Right cardiac atrium (tissue), 5 donors: ENCODE results near the gene ZC3H4. TPM values are rescaled to one million over a fixed set of nuclear protein-coding genes. Genes with fewer than 3 reads are reported as not detected.

Experiments
- ATAC-seq, 2 donors: fragments of 200-7000 bp; cut with Tn5 transposase; one replicate each; pipeline versions ENCODE4 v1.8.0 to v1.9.1; 2020; ENCODE audit warnings: moderate library complexity in 2 of 2, mild to moderate bottlenecking in 1 of 2
- DNase-seq, 3 donors: peaks; one replicate each; pipeline ENCODE4 v3.0.0-alpha.2; 2020
- H3K27ac ChIP-seq: one replicate; pipeline ENCODE4 v1.5.1; 2013; ENCODE audit warnings: mild to moderate bottlenecking, low read length, control low read depth, moderate library complexity
- H3K27me3 ChIP-seq: one replicate; pipeline ENCODE4 v1.6.1; 2013; ENCODE audit not compliant: control insufficient read depth, insufficient read depth
- H3K4me1 ChIP-seq: one replicate; pipeline ENCODE4 v1.6.1; 2013; ENCODE audit warnings: low read length; ENCODE audit not compliant: control insufficient read depth, insufficient read depth
- H3K4me3 ChIP-seq: one replicate; pipeline ENCODE4 v1.5.1; 2013; ENCODE audit warnings: low read length, control low read depth
- H3K9me3 ChIP-seq: one replicate; pipeline ENCODE4 v1.6.1; 2013; ENCODE audit warnings: low read length; ENCODE audit not compliant: control insufficient read depth
- WGBS: extraction: QIAGEN DNeasy Blood & Tissue Kit; methylation state at CpG from one replicate; pipeline ENCODE4 v1.1.7; 2013; 5-methylcytosine and 5-hydroxymethylcytosine counted together
- intact Hi-C, 4 donors: fragments of 100-400 bp; cut with DNase I; formaldehyde crosslinking; loops; one replicate each; pipeline versions ENCODE4 v1.11.0 to v1.14.0; 2022 to 2023
- polyA plus RNA-seq: library from polyadenylated mRNA; stranded (reverse); fragments of 200-250 nt; gene quantifications from one replicate; pipeline ENCODE4 v1.2.3, GENCODE V29; 2013
- total RNA-seq, 4 donors: library from RNA; stranded (reverse); fragmentation: NEBNext Ultra II Directional; extraction: Animal tissue kit (Norgen Biotek cat#: 25700); gene quantifications; one replicate each; pipeline ENCODE4 v1.2.1, GENCODE V29; 2021
- donor health status: healthy with polysubstance abuse.
- donor health status: DM: no; HTN: yes; CAD: no.
- donor health status: DM: no; HTN: no; CAD: no.
- donor health status: DM: no; HTN: yes; CAD: no; lungs with severe emphysema.
- donor health status: DM: yes; HTN: yes; CAD: no.

Gene ZC3H4
- total and polyA plus RNA-seq, 5 donors, result 12.4 to 27.7 (median 26.4) TPM

GRCh38 chr19:47044946-47045866 is 68.4 kb downstream of the ZC3H4 start:
- ATAC-seq (no peak), DNase-seq (peak in 1 of 3 donors; percentile 49)
- H3K27me3 ChIP-seq, result no peaks in the 10 kb centered on the region
- no peaks in the 10 kb centered on the region for H3K9me3 ChIP-seq
- no peak overlapping the region for H3K4me3 ChIP-seq
- H3K4me1 ChIP-seq, result peaks cover 3% of the 10 kb centered on the region
- WGBS, result 93% methylated on average over 56 of the region's 56 CpGs
- no peak overlapping the region for H3K27ac ChIP-seq
- intact Hi-C loops, result no loop called here

- intact Hi-C loops, result no loop called here
- H3K27me3 ChIP-seq, result no peaks in the 10 kb centered on the region
These were observed 72.7 kb downstream of the ZC3H4 start for GRCh38 chr19:47040869-47041268.

GRCh38 chr19:47039239-47039874 is 74.2 kb downstream of the ZC3H4 start:
- ATAC-seq (no peak), DNase-seq (no peak)
- H3K4me3 ChIP-seq, result no peak overlapping the region
- H3K9me3 ChIP-seq, result no peaks in the 10 kb centered on the region
- WGBS, result 94% methylated on average over 17 of the region's 17 CpGs
- no peaks in the 10 kb centered on the region for H3K4me1 ChIP-seq
- no peak overlapping the region for H3K27ac ChIP-seq
- H3K27me3 ChIP-seq, result no peaks in the 10 kb centered on the region
- intact Hi-C loops, result loop anchor here (5.0 to 10.0 kb wide), 2 partner anchors 85 to 88 kb away; no protein-coding TSS in a partner anchor

More at GRCh38 chr19:47040869-47041268, 72.7 kb downstream of the ZC3H4 start:
- ATAC-seq, result no peak
- no peak for DNase-seq
- Histone ChIP-seq H3K4me3 (no peak overlapping the region), H3K27ac (no peak overlapping the region), H3K4me1 (no peaks in the 10 kb centered on the region), H3K9me3 (no peaks in the 10 kb centered on the region)
- WGBS, result 73% methylated on average over 8 of the region's 8 CpGs

- DNase-seq (no peak), ATAC-seq (no peak)
- H3K27ac ChIP-seq, result no peak overlapping the region
- intact Hi-C loops, result loop anchor here (5.0 to 10.0 kb wide), 2 partner anchors 87 to 90 kb away; no protein-coding TSS in a partner anchor
- H3K4me3 ChIP-seq, result no peak overlapping the region
- H3K9me3 ChIP-seq, result no peaks in the 10 kb centered on the region
- H3K4me1 ChIP-seq, result no peaks in the 10 kb centered on the region
- 74% methylated on average over 1 of the region's 1 CpG for WGBS
- H3K27me3 ChIP-seq, result no peaks in the 10 kb centered on the region
These were observed 75.8 kb downstream of the ZC3H4 start for GRCh38 chr19:47037766-47038165.

- Histone ChIP-seq H3K9me3 (no peaks in the 10 kb centered on the region), H3K27me3 (no peaks in the 10 kb centered on the region), H3K27ac (no peak overlapping the region), H3K4me1 (no peaks in the 10 kb centered on the region), H3K4me3 (peak overlapping the region; percentile 63)
- peak; percentile 24 to 49 for ATAC-seq
- 17% methylated on average over 26 of the region's 26 CpGs for WGBS
- peak in 1 of 3 donors; percentile 72 for DNase-seq
- intact Hi-C loops, result loop anchor here (5.0 to 10.0 kb wide), 2 partner anchors 89 to 91 kb away; no protein-coding TSS in a partner anchor
These were observed 77.4 kb downstream of the ZC3H4 start for GRCh38 chr19:47036097-47036651.

- intact Hi-C loops, result loop anchor here (5.0 to 10.0 kb wide), 2 partner anchors 89 to 92 kb away; no protein-coding TSS in a partner anchor
- H3K9me3 ChIP-seq, result no peaks in the 10 kb centered on the region
- no peaks in the 10 kb centered on the region for H3K4me1 ChIP-seq
- H3K27ac ChIP-seq, result no peak overlapping the region
- peak overlapping the region; percentile 63 for H3K4me3 ChIP-seq
- peak; percentile 78 to 95 (median 93) for DNase-seq
- ATAC-seq, result peak; percentile 87 to 89
- WGBS, result 15% methylated on average over 35 of the region's 35 CpGs
- H3K27me3 ChIP-seq, result no peaks in the 10 kb centered on the region
These were observed 78.2 kb downstream of the ZC3H4 start for GRCh38 chr19:47035127-47036096.

GRCh38 chr19:47032171-47032811 is 81.3 kb downstream of the ZC3H4 start:
- no peak overlapping the region for H3K4me3 ChIP-seq
- peak; percentile 17 to 31 for ATAC-seq
- no peak overlapping the region for H3K27ac ChIP-seq
- no peaks in the 10 kb centered on the region for H3K9me3 ChIP-seq
- no peaks in the 10 kb centered on the region for H3K27me3 ChIP-seq
- 21% methylated on average over 17 of the region's 17 CpGs for WGBS
- intact Hi-C loops, result loop anchor here in 3 of 4 donors (10.0 kb wide), 1 partner anchor 93 kb away; no protein-coding TSS in a partner anchor
- no peaks in the 10 kb centered on the region for H3K4me1 ChIP-seq
- DNase-seq, result peak in 2 of 3 donors; percentile 69 to 70

GRCh38 chr19:47028195-47028601 is 85.4 kb downstream of the ZC3H4 start:
- ATAC-seq, result no peak
- Histone ChIP-seq H3K4me1 (no peaks in the 10 kb centered on the region), H3K9me3 (no peaks in the 10 kb centered on the region), H3K27me3 (no peaks in the 10 kb centered on the region), H3K4me3 (no peak overlapping the region), H3K27ac (no peak overlapping the region)
- intact Hi-C loops, result no loop called here
- 15% methylated on average over 14 of the region's 14 CpGs for WGBS
- no peak for DNase-seq

- intact Hi-C loops, result no loop called here
- Histone ChIP-seq H3K4me1 (no peaks in the 10 kb centered on the region), H3K27ac (no peak overlapping the region), H3K4me3 (no peak overlapping the region), H3K9me3 (no peaks in the 10 kb centered on the region), H3K27me3 (no peaks in the 10 kb centered on the region)
- 31% methylated on average over 12 of the region's 12 CpGs for WGBS
- ATAC-seq, result no peak
- no peak for DNase-seq
These were observed 85.9 kb downstream of the ZC3H4 start for GRCh38 chr19:47027586-47028088.
